ENCODE data around the gene SLC17A1.

- TF ChIP-seq CTCF (IDR thresholded peaks at IDR 0.05; ENCODE audit: low read depth, low read length) (no peak), MYC (IDR thresholded peaks at IDR 0.05; ENCODE audit: low read depth, low read length) (no peak), POLR2A (IDR thresholded peaks at IDR 0.05; ENCODE audit: extremely low read depth, insufficient read length) (no peak)
These were observed 44.2 kb upstream of the SLC17A1 start for GRCh38 chr6:25875926-25876602.
